Liver (tissue), 9 donors: ENCODE results near the gene PRDM5. TPM values are rescaled to one million over a fixed set of nuclear protein-coding genes. Genes with fewer than 3 reads are reported as not detected.

Source experiments
- DNase-seq: peaks from one replicate; pipeline ENCODE4 v3.0.0-alpha.2; 2017; ENCODE audit warnings: low spot score
- H3K27ac ChIP-seq, 2 donors: one replicate each; pipeline ENCODE4 v1.7.0; 2013; ENCODE audit warnings: inconsistent platforms in 2 of 2, low read length in 2 of 2, control low read depth in 1 of 2, low read depth in 1 of 2, mild to moderate bottlenecking in 1 of 2
- H3K27me3 ChIP-seq, 4 donors: one replicate each; pipeline versions ENCODE4 v1.6.1 to v1.7.0; 2013; ENCODE audit warnings: low read length in 3 of 4, inconsistent platforms in 1 of 4, mild to moderate bottlenecking in 1 of 4, moderate library complexity in 1 of 4; ENCODE audit not compliant: control insufficient read depth in 4 of 4, insufficient read depth in 4 of 4
- H3K36me3 ChIP-seq, 4 donors: one replicate each; pipeline versions ENCODE4 v1.6.1 to v1.7.0; 2013; ENCODE audit warnings: low read length in 3 of 4, mild to moderate bottlenecking in 3 of 4, low read depth in 1 of 4, moderate library complexity in 1 of 4; ENCODE audit not compliant: control insufficient read depth in 4 of 4, insufficient read depth in 3 of 4
- H3K4me1 ChIP-seq, 4 donors: one replicate each; pipeline versions ENCODE4 v1.6.1 to v1.7.0; 2013; ENCODE audit warnings: low read length in 3 of 4, mild to moderate bottlenecking in 3 of 4, moderate library complexity in 1 of 4; ENCODE audit not compliant: control insufficient read depth in 4 of 4, insufficient read depth in 4 of 4
- H3K4me3 ChIP-seq, 3 donors: one replicate each; pipeline versions ENCODE4 v1.6.1 to v1.7.0; 2013; ENCODE audit warnings: low read length in 3 of 3, control low read depth in 1 of 3, low read depth in 1 of 3, mild to moderate bottlenecking in 1 of 3
- H3K9ac ChIP-seq, 2 donors: one replicate each; pipeline ENCODE4 v1.7.0; 2013; ENCODE audit warnings: low read length in 2 of 2, mild to moderate bottlenecking in 2 of 2, moderate library complexity in 2 of 2, control low read depth in 1 of 2, low read depth in 1 of 2
- H3K9me3 ChIP-seq, 4 donors: one replicate each; pipeline versions ENCODE4 v1.6.1 to v1.7.0; 2013; ENCODE audit warnings: low read length in 3 of 4; ENCODE audit not compliant: control insufficient read depth in 4 of 4
- FOXA1 ChIP-seq: IDR thresholded peaks from 2 replicates; pipeline ENCODE4 v1.6.1; 2016; ENCODE audit warnings: antibody characterized with exemption
- FOXA2 ChIP-seq: IDR thresholded peaks from 2 replicates; pipeline ENCODE4 v1.6.1; 2016; ENCODE audit warnings: antibody characterized with exemption
- JUND ChIP-seq, 2 donors: IDR thresholded peaks; 2 replicates each; pipeline ENCODE4 v1.6.1; 2016; ENCODE audit warnings: antibody characterized with exemption in 2 of 2
- NR2F2 ChIP-seq: IDR thresholded peaks from 2 replicates; pipeline ENCODE4 v1.6.1; 2016; ENCODE audit warnings: antibody characterized with exemption
- RAD21 ChIP-seq, 2 donors: IDR thresholded peaks; 2 replicates each; pipeline ENCODE4 v1.6.1; 2016; ENCODE audit warnings: antibody characterized with exemption in 2 of 2, mild to moderate bottlenecking in 2 of 2
- SP1 ChIP-seq: IDR thresholded peaks from 2 replicates; pipeline ENCODE4 v1.6.1; 2018; ENCODE audit warnings: antibody characterized with exemption, mild to moderate bottlenecking
- TAF1 ChIP-seq: conservative IDR thresholded peaks from 2 replicates; pipeline ENCODE4 v1.6.1; 2016; ENCODE audit warnings: antibody characterized with exemption, mild to moderate bottlenecking
- YY1 ChIP-seq: IDR thresholded peaks from 2 replicates; pipeline ENCODE4 v1.6.1; 2016; ENCODE audit warnings: antibody characterized with exemption, mild to moderate bottlenecking
- WGBS: extraction: QIAGEN DNeasy Blood & Tissue Kit; methylation state at CpG from one replicate; pipeline ENCODE4 v1.1.7; 2013; 5-methylcytosine and 5-hydroxymethylcytosine counted together
- polyA plus RNA-seq, 2 donors: library from polyadenylated mRNA; stranded (reverse) in 1 of 2; unstranded in 1 of 2; fragments of 200-250 nt in 1 of 2; fragments of >200 nt in 1 of 2; fragmentation: Nextera tagmentation in 1 of 2; extraction: Ambion mirVana in 1 of 2; gene quantifications; one replicate each; pipeline versions ENCODE4 v1.2.1 to v1.2.3, GENCODE V29; 2013 to 2015
- total RNA-seq, 2 donors: library from RNA; depleted of rRNA; stranded (reverse); fragments of >200 nt; gene quantifications; one replicate each; pipeline ENCODE4 v1.2.3, GENCODE V29; 2014
- TF ChIP-seq, protein P1 (sequence below): IDR thresholded peaks from 2 replicates; pipeline ENCODE4 v1.6.1; 2016; ENCODE audit warnings: antibody characterized with exemption
- TF ChIP-seq, protein P2 (sequence below): IDR thresholded peaks from 2 replicates; pipeline ENCODE4 v1.6.1; 2016; ENCODE audit warnings: antibody characterized with exemption, mild to moderate bottlenecking
- TF ChIP-seq, protein P3 (sequence below): IDR thresholded peaks from 2 replicates; pipeline ENCODE4 v1.6.1; 2016; ENCODE audit warnings: antibody characterized with exemption
- TF ChIP-seq, protein P4 (sequence below): fragments of 150-350 bp; IDR thresholded peaks from 2 replicates; pipeline ENCODE4 v1.5.1; 2017; ENCODE audit warnings: improper control_type of control experiment, low read depth, low read length; ENCODE audit not compliant: missing input control
- donor health status: healthy.
- donor health status: healthy.
- donor health status: healthy.
- donor health status: healthy.
- donor health status: healthy.

PRDM5 gene
- total and polyA plus RNA-seq, 4 donors, result 0.17 to 4.0 (median 1.1) TPM

DNA sequence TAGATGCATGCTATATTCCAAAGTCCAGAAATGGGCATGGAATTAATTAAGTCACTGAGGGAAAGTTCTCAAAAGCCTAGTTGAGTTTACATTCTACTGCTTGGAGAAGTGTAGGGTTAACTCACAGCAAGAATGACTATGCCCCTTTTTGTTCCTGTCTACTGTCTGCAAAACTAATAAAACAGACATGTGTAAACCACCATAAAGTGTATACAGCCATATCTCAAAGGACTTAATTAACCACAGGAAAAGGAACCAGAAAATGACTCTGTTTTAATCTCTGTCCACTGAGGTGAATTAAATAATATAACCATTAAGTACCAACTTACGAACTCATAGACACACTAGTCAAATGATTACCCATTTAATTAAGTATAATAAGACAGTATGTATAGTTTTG, 84.9 kb downstream of the PRDM5 start:
- Histone ChIP-seq H3K36me3 (no peaks in the 10 kb centered on the region), H3K4me1 (no peaks in the 10 kb centered on the region), H3K27me3 (no peaks in the 10 kb centered on the region), H3K4me3 (no peak overlapping the region), H3K9ac (no peak overlapping the region), H3K9me3 (peaks cover 0 to 11% (median under 1%) of the 10 kb centered on the region in 4 donors), H3K27ac (no peak overlapping the region)
- 93% methylated on average over 1 of the region's 1 CpG for WGBS
- TF ChIP-seq JUND (IDR thresholded peaks at IDR 0.05) (no peak), NR2F2 (no peak), RAD21 (IDR thresholded peaks at IDR 0.05) (no peak)
- DNase-seq, result no peak

DNA sequence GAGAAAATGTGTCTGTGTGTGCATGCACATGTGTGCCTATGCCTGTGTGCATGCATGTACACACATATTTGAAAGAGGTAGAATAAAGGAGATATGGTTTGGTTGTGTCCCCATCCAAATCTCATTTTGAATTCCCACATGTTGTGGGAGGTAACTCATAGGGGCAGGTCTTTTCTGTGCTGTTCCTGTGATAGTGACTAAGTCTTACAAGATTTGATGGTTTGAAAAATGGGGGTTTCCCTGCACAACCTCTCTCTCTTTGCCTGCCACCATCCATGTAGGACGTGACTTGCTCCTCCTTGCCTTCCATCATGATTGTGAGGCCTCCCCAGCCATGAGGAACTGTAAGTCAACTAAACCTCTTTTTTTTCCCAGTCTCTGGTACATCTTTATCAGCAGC, 87.2 kb downstream of the PRDM5 start:
- Histone ChIP-seq H3K4me3 (no peak overlapping the region), H3K9ac (no peak overlapping the region), H3K36me3 (no peaks in the 10 kb centered on the region), H3K27me3 (no peaks in the 10 kb centered on the region), H3K4me1 (no peaks in the 10 kb centered on the region), H3K9me3 (peaks cover 0 to 11% (median under 1%) of the 10 kb centered on the region in 4 donors), H3K27ac (no peak overlapping the region)
- no peak for DNase-seq
- WGBS, result 68% methylated on average over 1 of the region's 1 CpG
- TF ChIP-seq, protein P1, sequence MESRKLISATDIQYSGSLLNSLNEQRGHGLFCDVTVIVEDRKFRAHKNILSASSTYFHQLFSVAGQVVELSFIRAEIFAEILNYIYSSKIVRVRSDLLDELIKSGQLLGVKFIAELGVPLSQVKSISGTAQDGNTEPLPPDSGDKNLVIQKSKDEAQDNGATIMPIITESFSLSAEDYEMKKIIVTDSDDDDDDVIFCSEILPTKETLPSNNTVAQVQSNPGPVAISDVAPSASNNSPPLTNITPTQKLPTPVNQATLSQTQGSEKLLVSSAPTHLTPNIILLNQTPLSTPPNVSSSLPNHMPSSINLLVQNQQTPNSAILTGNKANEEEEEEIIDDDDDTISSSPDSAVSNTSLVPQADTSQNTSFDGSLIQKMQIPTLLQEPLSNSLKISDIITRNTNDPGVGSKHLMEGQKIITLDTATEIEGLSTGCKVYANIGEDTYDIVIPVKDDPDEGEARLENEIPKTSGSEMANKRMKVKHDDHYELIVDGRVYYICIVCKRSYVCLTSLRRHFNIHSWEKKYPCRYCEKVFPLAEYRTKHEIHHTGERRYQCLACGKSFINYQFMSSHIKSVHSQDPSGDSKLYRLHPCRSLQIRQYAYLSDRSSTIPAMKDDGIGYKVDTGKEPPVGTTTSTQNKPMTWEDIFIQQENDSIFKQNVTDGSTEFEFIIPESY, result no peak

DNA sequence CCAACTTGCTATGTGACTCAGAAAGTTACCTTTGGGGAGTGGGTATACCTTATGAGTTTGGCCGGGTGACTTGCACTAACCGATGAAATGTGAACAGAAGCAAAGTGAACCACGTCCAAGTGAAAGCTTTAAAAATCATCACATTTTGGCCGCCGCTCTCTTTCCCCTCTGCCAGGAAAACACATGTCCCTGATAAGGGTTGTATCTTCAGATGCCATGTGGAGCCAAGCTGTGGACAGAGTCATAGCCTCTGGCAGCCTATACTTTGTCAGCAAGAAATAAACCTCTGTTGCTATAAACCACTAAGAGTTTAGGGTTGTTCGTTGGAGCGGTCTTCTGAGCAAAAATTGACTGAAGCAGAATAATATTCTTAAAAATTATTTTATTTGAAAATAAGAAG, 92.3 kb downstream of the PRDM5 start:
- Histone ChIP-seq H3K9me3 (peaks cover 0 to 11% (median under 1%) of the 10 kb centered on the region in 4 donors), H3K4me3 (no peak overlapping the region), H3K27ac (no peak overlapping the region), H3K4me1 (no peaks in the 10 kb centered on the region), H3K27me3 (peaks cover 0 to 2% (median 0%) of the 10 kb centered on the region in 4 donors), H3K36me3 (no peaks in the 10 kb centered on the region), H3K9ac (no peak overlapping the region)
- TF ChIP-seq, protein P2, sequence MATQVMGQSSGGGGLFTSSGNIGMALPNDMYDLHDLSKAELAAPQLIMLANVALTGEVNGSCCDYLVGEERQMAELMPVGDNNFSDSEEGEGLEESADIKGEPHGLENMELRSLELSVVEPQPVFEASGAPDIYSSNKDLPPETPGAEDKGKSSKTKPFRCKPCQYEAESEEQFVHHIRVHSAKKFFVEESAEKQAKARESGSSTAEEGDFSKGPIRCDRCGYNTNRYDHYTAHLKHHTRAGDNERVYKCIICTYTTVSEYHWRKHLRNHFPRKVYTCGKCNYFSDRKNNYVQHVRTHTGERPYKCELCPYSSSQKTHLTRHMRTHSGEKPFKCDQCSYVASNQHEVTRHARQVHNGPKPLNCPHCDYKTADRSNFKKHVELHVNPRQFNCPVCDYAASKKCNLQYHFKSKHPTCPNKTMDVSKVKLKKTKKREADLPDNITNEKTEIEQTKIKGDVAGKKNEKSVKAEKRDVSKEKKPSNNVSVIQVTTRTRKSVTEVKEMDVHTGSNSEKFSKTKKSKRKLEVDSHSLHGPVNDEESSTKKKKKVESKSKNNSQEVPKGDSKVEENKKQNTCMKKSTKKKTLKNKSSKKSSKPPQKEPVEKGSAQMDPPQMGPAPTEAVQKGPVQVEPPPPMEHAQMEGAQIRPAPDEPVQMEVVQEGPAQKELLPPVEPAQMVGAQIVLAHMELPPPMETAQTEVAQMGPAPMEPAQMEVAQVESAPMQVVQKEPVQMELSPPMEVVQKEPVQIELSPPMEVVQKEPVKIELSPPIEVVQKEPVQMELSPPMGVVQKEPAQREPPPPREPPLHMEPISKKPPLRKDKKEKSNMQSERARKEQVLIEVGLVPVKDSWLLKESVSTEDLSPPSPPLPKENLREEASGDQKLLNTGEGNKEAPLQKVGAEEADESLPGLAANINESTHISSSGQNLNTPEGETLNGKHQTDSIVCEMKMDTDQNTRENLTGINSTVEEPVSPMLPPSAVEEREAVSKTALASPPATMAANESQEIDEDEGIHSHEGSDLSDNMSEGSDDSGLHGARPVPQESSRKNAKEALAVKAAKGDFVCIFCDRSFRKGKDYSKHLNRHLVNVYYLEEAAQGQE, result no peak
- TF ChIP-seq TAF1, result no peak
- no peak for TF ChIP-seq SP1
- TF ChIP-seq JUND (IDR thresholded peaks at IDR 0.05), result no peak
- TF ChIP-seq, protein P3, sequence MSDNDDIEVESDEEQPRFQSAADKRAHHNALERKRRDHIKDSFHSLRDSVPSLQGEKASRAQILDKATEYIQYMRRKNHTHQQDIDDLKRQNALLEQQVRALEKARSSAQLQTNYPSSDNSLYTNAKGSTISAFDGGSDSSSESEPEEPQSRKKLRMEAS, result no peak
- no peak for TF ChIP-seq YY1
- TF ChIP-seq FOXA2, result no peak
- TF ChIP-seq FOXA1, result no peak
- TF ChIP-seq, protein P4, sequence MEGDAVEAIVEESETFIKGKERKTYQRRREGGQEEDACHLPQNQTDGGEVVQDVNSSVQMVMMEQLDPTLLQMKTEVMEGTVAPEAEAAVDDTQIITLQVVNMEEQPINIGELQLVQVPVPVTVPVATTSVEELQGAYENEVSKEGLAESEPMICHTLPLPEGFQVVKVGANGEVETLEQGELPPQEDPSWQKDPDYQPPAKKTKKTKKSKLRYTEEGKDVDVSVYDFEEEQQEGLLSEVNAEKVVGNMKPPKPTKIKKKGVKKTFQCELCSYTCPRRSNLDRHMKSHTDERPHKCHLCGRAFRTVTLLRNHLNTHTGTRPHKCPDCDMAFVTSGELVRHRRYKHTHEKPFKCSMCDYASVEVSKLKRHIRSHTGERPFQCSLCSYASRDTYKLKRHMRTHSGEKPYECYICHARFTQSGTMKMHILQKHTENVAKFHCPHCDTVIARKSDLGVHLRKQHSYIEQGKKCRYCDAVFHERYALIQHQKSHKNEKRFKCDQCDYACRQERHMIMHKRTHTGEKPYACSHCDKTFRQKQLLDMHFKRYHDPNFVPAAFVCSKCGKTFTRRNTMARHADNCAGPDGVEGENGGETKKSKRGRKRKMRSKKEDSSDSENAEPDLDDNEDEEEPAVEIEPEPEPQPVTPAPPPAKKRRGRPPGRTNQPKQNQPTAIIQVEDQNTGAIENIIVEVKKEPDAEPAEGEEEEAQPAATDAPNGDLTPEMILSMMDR, result no peak
- no peak for TF ChIP-seq NR2F2
- 76% methylated on average over 7 of the region's 7 CpGs for WGBS
- no peak for DNase-seq
